ENCODE measurements around the gene CLCN1.

Gene CLCN1

GRCh38 chr7:143280566-143280965, 35.3 kb upstream of the CLCN1 start:
- no peak for TF ChIP-seq CTCF (IDR thresholded peaks at IDR 0.05; ENCODE audit: low read depth, low read length, missing control alignments)
- DNase-seq (ENCODE audit: extremely low read depth, low read depth), result no peak
- H3K4me3 ChIP-seq (replicated peaks; ENCODE audit: low read depth, low read length), result no peak overlapping the region

GRCh38 chr7:143281529-143281928, 34.4 kb upstream of the CLCN1 start:
- H3K4me3 ChIP-seq (replicated peaks; ENCODE audit: low read depth, low read length), result no peak overlapping the region
- DNase-seq (ENCODE audit: extremely low read depth, low read depth), result no peak
- no peak for TF ChIP-seq CTCF (IDR thresholded peaks at IDR 0.05; ENCODE audit: low read depth, low read length, missing control alignments)

GRCh38 chr7:143282124-143282523, 33.8 kb upstream of the CLCN1 start:
- no peak for DNase-seq (ENCODE audit: extremely low read depth, low read depth)
- H3K4me3 ChIP-seq (replicated peaks; ENCODE audit: low read depth, low read length), result no peak overlapping the region
- no peak for TF ChIP-seq CTCF (IDR thresholded peaks at IDR 0.05; ENCODE audit: low read depth, low read length, missing control alignments)

GRCh38 chr7:143283381-143283780, 32.5 kb upstream of the CLCN1 start:
- DNase-seq (ENCODE audit: extremely low read depth, low read depth), result no peak
- H3K4me3 ChIP-seq (replicated peaks; ENCODE audit: low read depth, low read length), result no peak overlapping the region
- TF ChIP-seq CTCF (IDR thresholded peaks at IDR 0.05; ENCODE audit: low read depth, low read length, missing control alignments), result no peak

- H3K4me3 ChIP-seq (replicated peaks; ENCODE audit: low read depth, low read length), result no peak within 1 kb of the TSS
- no peak for DNase-seq (ENCODE audit: extremely low read depth, low read depth)
- TF ChIP-seq CTCF (IDR thresholded peaks at IDR 0.05; ENCODE audit: low read depth, low read length, missing control alignments), result no peak
These were observed 31.1 kb upstream of the CLCN1 start, which contains the start of gene TMEM139 for GRCh38 chr7:143284591-143285469. Gene TMEM139, plus strand, starts transcription at chr7:143284958. Its CDS starts 1,000 bp downstream, at chr7:143285958.

- no peak overlapping the region for H3K4me3 ChIP-seq (replicated peaks; ENCODE audit: low read depth, low read length)
- TF ChIP-seq CTCF (IDR thresholded peaks at IDR 0.05; ENCODE audit: low read depth, low read length, missing control alignments), result no peak
- DNase-seq (ENCODE audit: extremely low read depth, low read depth), result no peak
These were observed 30.5 kb upstream of the CLCN1 start for GRCh38 chr7:143285470-143285778.
